KOPT-K1 (cell line): ENCODE results near the gene RFTN2.
"Not testable (repeated sequence)": the region's sequence is repeated elsewhere in the genome, so short reads cannot be mapped to it uniquely, and the experiment has no call there.

Source experiments
- H3K27ac ChIP-seq: fragments of 200-600 bp; sonication (generic); 2 replicates; pipeline ENCODE4 v1.5.1; 2016; ENCODE audit warnings: antibody characterized with exemption, mild to moderate bottlenecking, low read depth, low read length; ENCODE audit not compliant: poor library complexity, severe bottlenecking
- H3K36me3 ChIP-seq: fragments of 200-600 bp; sonication (generic); 2 replicates; pipeline ENCODE4 v1.5.1; 2017; ENCODE audit warnings: antibody characterized with exemption, mild to moderate bottlenecking, low read length, moderate library complexity; ENCODE audit not compliant: insufficient read depth
- H3K9me3 ChIP-seq: fragments of 200-600 bp; sonication (generic); 2 replicates; pipeline ENCODE4 v1.5.1; 2017; ENCODE audit warnings: antibody characterized with exemption, low read length, mild to moderate bottlenecking; ENCODE audit not compliant: insufficient read depth, poor library complexity, severe bottlenecking

The RFTN2 gene

DNA sequence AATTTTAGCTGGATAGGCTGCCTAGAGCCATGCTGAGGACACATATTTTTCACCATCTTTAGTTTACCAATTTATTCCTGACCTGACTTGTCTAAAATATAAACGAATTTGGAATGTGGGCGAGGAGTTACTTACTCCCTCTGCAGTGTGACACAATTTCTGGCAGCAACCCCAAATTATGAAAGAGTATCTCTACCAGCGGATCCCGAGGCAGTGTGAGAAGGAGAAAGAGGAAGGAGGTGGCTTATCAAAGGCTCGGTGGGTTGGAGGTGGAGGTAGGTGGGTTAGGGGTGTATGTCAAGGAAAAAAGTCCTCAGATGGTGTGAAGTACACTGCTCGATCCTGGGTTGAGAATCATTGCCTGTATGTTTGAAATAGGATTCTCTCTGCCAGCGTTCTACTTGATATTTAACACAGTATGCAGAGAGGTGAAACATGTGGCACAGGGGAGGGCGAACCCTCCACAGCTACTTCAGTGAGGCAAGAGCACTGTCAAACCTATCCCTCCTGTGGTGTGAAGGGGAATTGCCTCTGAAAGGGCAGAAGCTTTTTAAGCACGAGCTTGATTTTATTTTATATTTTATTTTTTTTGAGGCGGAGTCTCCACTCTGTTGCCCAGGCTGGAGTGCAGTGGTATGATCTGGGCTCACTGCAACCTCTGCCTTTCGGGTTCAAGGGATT, 76.0 kb downstream of the RFTN2 start:
- no peaks in the 10 kb centered on the region for H3K9me3 ChIP-seq
- no peaks in the 10 kb centered on the region for H3K36me3 ChIP-seq
- H3K27ac ChIP-seq = no peak overlapping the region

DNA sequence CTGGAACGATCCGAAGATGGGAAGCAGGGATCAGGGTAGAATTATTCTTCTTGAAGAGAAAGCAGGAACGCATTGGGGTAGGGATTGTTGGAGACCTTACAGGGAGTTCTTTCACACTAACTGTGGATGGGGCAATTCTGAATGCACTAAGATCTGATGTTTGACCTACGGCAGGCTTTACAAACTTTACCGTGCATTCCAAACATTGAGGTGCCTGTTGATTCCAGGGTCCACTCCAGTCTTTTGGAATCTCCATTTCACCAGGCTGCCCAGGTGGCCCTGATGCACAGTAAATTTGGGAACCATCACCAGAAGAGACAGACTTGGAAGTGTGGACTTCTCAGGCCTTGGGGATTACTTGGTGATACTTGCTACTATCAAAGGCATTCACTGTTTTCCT, 76.9 kb downstream of the RFTN2 start:
- no peak overlapping the region for H3K27ac ChIP-seq

DNA sequence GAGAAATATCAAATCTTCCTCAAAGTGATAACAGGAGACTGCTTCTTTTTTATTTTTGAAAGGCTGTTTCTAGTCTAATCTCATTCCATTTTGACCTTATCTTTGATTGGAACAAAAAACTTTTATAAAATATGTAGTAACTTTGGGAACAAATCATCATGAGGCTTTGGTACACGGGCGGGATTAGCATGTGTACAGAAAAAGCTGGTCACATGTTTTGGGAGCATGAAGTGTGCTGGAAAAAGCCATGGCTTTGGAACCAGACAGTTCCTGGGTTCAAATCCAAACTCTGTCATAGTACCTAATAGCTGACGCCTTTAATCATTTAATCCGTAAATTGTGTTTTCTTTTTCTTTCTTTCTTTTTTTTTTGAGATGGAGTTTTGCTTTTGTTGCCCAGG, 78.2 kb downstream of the RFTN2 start:
- no peak overlapping the region for H3K27ac ChIP-seq
- no peaks in the 10 kb centered on the region for H3K9me3 ChIP-seq
- H3K36me3 ChIP-seq = no peaks in the 10 kb centered on the region

More for the DNA sequence above, 76.9 kb downstream of the RFTN2 start:
- Histone ChIP-seq H3K9me3 (no peaks in the 10 kb centered on the region), H3K36me3 (no peaks in the 10 kb centered on the region)

DNA sequence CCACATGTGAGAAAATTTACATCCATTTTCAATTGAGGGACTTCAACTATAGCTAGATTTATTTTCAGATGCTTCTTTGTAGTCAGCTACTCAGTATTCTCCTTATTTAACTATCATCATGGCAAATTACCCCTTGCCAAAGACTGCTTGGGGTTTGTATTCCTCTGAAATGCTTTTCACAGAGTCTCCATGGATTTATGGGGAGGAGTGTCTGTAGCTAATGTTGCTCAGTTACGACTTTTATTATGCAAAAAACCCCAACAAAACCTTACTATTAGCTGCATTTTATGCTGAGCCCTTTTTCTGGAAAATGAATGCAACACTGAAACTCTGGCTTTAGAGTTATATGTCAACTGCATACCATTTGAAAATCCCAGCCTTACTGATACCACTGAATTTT, 78.6 kb downstream of the RFTN2 start:
- H3K27ac ChIP-seq = no peak overlapping the region
- no peaks in the 10 kb centered on the region for H3K36me3 ChIP-seq
- H3K9me3 ChIP-seq = no peaks in the 10 kb centered on the region

DNA sequence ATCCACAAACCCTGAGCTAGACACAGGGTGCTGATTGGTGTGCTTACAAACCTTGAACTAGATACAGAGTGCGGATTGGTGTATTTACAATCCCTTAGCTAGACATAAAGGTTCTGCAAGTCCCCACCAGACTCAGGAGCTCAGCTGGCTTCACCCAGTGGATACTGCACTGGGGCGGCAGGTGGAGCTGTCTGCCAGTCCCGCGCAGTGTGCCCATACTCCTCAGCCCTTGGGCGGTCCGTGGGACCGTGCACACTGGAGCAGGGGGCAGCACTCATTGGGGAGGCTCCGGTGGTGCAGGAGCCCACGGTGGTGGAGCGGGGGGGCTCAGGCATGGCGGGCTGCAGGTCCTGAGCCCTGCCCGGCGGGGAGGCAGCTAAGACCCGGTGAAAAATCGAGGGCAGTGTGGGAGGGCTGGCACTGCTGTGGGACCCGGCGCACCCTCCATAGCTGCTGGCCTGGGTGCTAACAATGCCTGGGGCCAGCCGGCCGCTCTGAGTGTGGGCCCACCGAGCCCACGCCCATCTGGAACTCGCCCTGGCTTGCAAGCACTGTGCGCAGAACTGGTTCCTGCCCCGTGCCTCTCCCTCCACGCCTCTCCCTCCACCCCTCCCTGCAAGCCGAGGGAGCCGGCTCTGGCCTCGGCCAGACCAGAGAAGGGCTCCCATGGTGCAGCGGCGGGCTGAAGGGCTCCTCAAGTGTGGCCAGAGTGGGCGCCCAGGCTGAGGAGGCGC, 83.9 kb downstream of the RFTN2 start:
- no peaks in the 10 kb centered on the region for H3K9me3 ChIP-seq
- H3K27ac ChIP-seq = no peak overlapping the region
- no peaks in the 10 kb centered on the region for H3K36me3 ChIP-seq

DNA sequence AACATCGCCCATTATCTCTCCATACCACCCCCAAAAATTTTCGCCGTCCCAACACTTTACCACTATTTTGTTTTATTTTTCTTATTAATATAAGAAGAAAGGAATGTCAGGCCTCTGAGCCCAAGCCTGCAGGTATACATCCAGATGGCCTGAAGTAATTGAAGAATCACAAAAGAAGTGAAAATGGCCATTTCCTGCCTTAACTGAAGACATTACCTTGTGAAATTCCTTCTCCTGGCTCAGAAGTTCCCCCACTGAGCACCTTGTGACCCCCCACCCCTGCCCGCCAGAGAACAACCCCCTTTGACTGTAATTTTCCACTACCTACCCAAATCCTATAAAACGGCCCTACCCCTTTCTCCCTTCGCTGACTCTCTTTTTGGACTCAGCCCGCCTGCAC, 88.1 kb downstream of the RFTN2 start:
- H3K36me3 ChIP-seq, H3K27ac ChIP-seq, H3K9me3 ChIP-seq: not testable (repeated sequence)

DNA sequence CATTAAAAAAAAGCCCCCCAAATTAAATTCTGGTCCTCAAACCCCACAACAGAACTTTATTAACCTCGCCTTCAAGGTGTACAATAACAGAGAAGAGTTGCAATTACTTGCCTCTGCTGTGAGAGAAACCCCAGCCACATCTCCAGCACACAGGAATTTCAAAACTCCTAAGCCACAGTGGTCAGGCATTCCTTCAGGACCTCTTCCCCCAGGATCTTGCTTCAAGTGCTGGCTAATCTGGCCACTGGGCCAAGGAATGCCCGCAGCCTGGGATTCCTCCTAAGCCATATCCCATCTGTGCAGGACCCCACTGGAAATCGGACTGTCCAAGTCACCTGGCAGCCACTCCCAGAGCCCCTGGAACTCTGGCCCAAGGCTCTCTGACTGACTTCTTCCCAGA, 95.2 kb downstream of the RFTN2 start:
- H3K36me3 ChIP-seq, H3K27ac ChIP-seq, H3K9me3 ChIP-seq: not testable (repeated sequence)

DNA sequence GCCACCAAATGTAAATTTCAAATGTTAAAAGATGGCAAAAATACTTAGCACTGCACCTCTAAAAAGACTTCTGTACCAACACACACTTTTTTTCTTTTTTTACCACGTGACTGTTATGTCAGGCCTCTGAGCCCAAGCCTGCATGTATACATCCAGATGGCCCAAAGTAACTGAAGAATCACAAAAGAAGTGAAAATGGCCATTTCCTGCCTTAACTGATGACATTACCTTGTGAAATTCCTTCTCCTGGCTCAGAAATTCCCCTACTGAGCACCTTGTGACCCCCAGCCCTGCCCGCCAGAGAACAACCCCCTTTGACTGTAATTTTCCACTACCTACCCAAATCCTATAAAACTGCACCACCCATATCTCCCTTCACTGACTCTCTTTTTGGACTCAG, 97.1 kb downstream of the RFTN2 start:
- not testable (repeated sequence) for H3K27ac ChIP-seq, H3K36me3 ChIP-seq
- peaks cover 19% of the 10 kb centered on the region for H3K9me3 ChIP-seq

DNA sequence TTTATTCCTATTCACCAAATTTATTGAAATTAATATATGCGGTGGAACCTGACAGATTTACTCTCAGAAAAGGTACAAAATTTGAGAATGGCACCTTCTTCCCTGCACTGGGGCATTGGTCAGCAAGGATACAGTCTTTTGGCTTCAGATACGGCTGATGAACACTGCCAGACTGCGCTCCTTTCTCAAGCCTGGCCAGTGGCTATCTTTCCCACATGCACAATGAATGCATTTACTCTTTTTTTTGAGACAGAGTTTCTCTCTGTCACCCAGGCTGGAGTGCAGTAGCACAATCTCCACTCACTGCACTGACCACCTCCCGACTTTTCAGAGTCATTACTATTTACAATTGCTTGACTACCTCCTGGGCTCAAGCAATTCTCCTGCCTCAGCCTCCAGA, 97.9 kb downstream of the RFTN2 start:
- peaks cover 28% of the 10 kb centered on the region for H3K9me3 ChIP-seq
- H3K36me3 ChIP-seq = peaks cover 16% of the 10 kb centered on the region
- H3K27ac ChIP-seq = no peak overlapping the region

DNA sequence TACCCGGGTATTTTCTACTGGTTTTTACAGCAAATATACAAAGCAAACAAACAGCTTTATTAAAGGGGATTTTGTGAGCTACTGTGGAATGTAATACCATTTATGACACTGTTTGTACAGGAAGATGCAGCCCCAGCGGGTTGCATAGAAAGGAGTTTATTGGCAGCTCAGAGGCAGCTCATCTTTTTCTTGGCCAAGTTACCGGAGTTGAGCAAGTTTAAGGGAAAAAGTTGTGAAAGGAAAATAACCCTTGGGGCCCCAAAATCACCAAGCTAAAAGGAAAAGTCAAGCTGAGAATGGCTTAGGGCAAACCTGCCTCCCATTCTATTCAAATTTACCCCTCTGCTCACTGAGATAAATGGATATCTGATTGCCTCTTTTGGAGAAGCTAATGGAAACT, 98.8 kb downstream of the RFTN2 start:
- Histone ChIP-seq H3K9me3 (peaks cover 35% of the 10 kb centered on the region), H3K27ac (no peak overlapping the region)

DNA sequence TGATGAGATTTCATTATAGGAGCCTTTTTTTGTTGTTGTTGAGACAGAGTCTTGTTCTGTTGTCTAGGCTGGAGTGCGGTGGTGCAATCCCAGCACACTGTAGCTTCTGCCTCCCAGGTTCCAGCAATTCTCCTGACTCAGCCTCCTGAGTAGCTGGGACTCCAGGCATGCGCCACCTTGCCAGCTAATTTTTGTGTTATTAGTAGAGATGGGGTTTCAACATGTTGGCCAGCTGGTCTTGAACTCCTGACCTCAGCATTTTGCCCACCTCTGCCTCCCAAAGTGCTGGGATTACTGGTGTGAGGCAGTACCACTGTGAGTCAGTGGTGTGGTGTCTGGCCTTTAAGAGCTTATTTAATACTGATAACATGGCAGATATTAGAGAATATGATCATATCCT, 99.4 kb downstream of the RFTN2 start:
- peaks cover 35% of the 10 kb centered on the region for H3K9me3 ChIP-seq
- peaks cover 23% of the 10 kb centered on the region for H3K36me3 ChIP-seq
- H3K27ac ChIP-seq = no peak overlapping the region

More for the DNA sequence above, 98.8 kb downstream of the RFTN2 start:
- H3K36me3 ChIP-seq = peaks cover 23% of the 10 kb centered on the region

DNA sequence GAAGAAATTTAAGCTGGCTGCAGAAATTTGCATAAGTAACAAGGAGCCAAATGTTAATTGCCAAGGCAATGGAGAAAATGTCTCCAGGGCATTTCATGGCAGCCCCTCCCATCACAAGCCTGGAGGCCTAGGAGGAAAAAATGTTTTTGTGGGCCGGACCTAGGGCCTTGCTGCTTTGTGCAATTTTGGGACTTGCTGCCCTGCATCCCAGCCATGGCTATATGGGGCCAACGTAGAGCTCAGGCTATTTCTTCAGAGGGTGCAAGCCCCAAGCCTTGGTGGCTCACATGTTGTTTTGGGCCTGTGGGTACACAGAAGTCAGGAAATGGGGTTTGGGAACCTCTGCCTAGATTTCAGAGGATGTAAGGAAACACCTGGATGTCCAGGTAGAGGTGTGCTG, 101.8 kb downstream of the RFTN2 start:
- Histone ChIP-seq H3K27ac (no peak overlapping the region), H3K9me3 (peaks cover 35% of the 10 kb centered on the region), H3K36me3 (peaks cover 23% of the 10 kb centered on the region)

DNA sequence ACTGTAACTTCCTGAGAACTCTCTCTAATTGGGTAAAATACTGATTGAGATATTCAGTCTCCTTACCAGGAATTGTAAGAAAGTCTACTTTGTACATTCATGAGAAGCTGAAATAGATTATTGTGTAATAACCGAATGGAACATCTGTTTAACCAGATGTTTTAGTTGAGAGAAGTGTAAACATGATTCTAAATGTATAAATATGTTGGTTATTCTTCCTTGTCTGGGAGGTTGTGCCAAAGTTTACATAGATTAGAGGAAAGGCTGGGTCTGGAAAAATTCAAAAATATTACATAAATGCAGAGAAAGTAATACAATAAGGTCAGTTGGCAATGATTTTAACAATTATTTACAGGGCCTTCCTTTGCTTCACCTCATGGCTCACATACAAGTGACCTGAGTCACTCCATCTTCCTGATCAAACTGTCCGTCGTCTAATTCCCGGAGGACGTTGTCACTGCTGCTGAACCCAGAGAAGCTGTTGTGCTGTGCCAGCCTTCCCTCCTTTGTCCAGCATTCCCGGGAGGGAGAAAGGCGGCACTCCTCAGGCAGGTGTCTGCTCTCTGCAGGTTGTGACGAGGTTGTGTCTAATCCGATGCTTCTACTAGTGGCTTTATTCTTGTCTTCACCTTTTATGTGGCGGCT, 103.6 kb downstream of the RFTN2 start:
- Histone ChIP-seq H3K27ac (no peak overlapping the region), H3K9me3 (peaks cover 35% of the 10 kb centered on the region), H3K36me3 (peaks cover 35% of the 10 kb centered on the region)

DNA sequence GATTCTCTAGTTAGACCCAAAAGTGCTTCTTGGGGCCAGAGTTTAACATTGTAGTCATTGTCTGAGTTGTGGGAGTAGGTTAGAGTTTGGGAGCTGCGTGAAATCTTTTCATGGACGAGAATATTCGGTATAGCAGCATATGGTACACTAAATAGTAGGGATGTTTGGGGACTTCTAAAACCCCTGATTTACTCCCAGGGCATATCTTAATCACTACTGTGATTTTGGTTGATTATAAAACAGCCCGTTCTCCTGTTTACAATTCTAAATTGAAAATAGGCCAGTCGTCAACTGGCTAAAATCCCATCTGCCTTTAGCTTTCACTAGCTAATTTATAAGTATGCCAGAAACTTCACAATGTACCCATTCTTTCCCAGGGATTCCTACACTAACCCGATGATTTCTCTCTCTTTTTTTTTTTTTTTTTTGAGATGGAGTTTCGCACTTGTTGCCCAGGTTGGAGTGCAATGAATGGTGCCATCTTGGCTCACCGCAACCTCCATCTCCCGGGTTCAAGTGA, 115.2 kb downstream of the RFTN2 start:
- Histone ChIP-seq H3K9me3 (peaks cover 17% of the 10 kb centered on the region), H3K27ac (no peak overlapping the region), H3K36me3 (peaks cover 60% of the 10 kb centered on the region)

DNA sequence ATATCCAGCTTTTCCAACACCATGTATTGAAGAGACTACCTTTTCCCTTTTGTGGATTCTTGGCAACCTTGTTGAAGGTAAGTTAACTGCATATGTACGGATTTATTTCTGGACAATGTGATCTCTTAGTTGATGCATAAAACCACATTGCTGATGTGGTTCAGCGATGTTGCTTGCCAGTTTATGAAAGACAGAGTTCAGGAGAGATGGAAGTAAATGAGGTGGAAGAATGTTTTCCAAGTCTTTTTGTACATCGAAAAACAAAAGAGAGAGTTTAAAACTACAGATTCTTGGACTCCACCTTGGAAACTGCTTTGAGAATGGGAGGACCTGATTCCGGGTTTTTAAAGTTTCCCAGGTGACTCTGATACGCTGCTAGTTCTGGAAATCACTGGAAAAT, 115.7 kb downstream of the RFTN2 start:
- Histone ChIP-seq H3K9me3 (peaks cover 17% of the 10 kb centered on the region), H3K36me3 (peaks cover 65% of the 10 kb centered on the region), H3K27ac (no peak overlapping the region)
